KMS-11 (cell line): ENCODE results near the gene FKBP8.

ENCODE experiments used
- H2AFZ ChIP-seq: fragments of 200-600 bp; sonication (generic); 2 replicates; pipeline ENCODE4 v1.6.1; 2016; ENCODE audit warnings: antibody characterized with exemption, mixed run types, low read depth
- H3K27ac ChIP-seq: fragments of 200-600 bp; sonication (generic); 2 replicates; pipeline ENCODE4 v1.6.1; 2016; ENCODE audit warnings: mild to moderate bottlenecking, mixed run types
- H3K27me3 ChIP-seq: fragments of 200-600 bp; sonication (generic); 2 replicates; pipeline ENCODE4 v1.6.1; 2017; ENCODE audit warnings: mild to moderate bottlenecking, low read depth, mixed run types, moderate library complexity; ENCODE audit not compliant: insufficient read depth
- H3K36me3 ChIP-seq: fragments of 200-600 bp; sonication (generic); 2 replicates; pipeline ENCODE4 v1.6.1; 2017; ENCODE audit warnings: mild to moderate bottlenecking, mixed run types; ENCODE audit not compliant: insufficient read depth
- H3K4me1 ChIP-seq: fragments of 200-600 bp; sonication (generic); 2 replicates; pipeline ENCODE4 v1.6.1; 2016; ENCODE audit warnings: mild to moderate bottlenecking, low read depth, mixed run types; ENCODE audit not compliant: poor library complexity, severe bottlenecking
- H3K4me2 ChIP-seq: fragments of 200-600 bp; sonication (generic); 2 replicates; pipeline ENCODE4 v1.7.0; 2016; ENCODE audit warnings: mild to moderate bottlenecking, mixed run types
- H3K4me3 ChIP-seq: fragments of 200-600 bp; sonication (generic); IDR thresholded peaks from 2 replicates; pipeline ENCODE4 v1.6.1; 2017; ENCODE audit warnings: low read depth, low read length, mixed read lengths; ENCODE audit not compliant: insufficient read depth
- H3K79me2 ChIP-seq: fragments of 200-600 bp; sonication (generic); 2 replicates; pipeline ENCODE4 v1.6.1; 2016; ENCODE audit warnings: low read depth, mixed run types; ENCODE audit not compliant: insufficient read depth
- H3K9ac ChIP-seq: fragments of 200-600 bp; sonication (generic); 2 replicates; pipeline ENCODE4 v1.6.1; 2016; ENCODE audit warnings: mild to moderate bottlenecking, mixed run types
- H4K20me1 ChIP-seq: fragments of 200-600 bp; sonication (generic); 2 replicates; pipeline ENCODE4 v1.6.1; 2016; ENCODE audit warnings: mild to moderate bottlenecking, mixed run types; ENCODE audit not compliant: insufficient read depth
- CTCF ChIP-seq: fragments of 200-600 bp; sonication (generic); conservative IDR thresholded peaks from 2 replicates; pipeline ENCODE4 v1.6.1; 2017; ENCODE audit warnings: low read depth, mild to moderate bottlenecking, antibody characterized with exemption, low read length, moderate library complexity, mixed read lengths

FKBP8 gene

GRCh38 chr19:18508585-18508984 lies 34.8 kb downstream of the FKBP8 start:
- Histone ChIP-seq H4K20me1 (peaks cover 76% of the 10 kb centered on the region), H3K27ac (no peak overlapping the region), H3K4me3 (no peak overlapping the region), H3K4me2 (no peak overlapping the region), H3K27me3 (no peaks in the 10 kb centered on the region), H3K79me2 (peaks cover 100% of the 10 kb centered on the region), H2AFZ (no peak overlapping the region), H3K36me3 (no peaks in the 10 kb centered on the region), H3K4me1 (peaks cover 42% of the 10 kb centered on the region), H3K9ac (no peak overlapping the region)
- no peak for TF ChIP-seq CTCF

GRCh38 chr19:18507727-18508440 lies 35.5 kb downstream of the FKBP8 start:
- Histone ChIP-seq H3K27me3 (no peaks in the 10 kb centered on the region), H3K4me3 (no peak overlapping the region), H2AFZ (no peak overlapping the region), H3K79me2 (peaks cover 100% of the 10 kb centered on the region), H4K20me1 (peaks cover 83% of the 10 kb centered on the region), H3K4me2 (no peak overlapping the region; the same call in 1 of the 2 replicates), H3K27ac (no peak overlapping the region), H3K36me3 (no peaks in the 10 kb centered on the region), H3K9ac (no peak overlapping the region), H3K4me1 (peaks cover 42% of the 10 kb centered on the region)
- no peak for TF ChIP-seq CTCF

- peaks cover 100% of the 10 kb centered on the region for H3K79me2 ChIP-seq
- H3K9ac ChIP-seq, result no peak overlapping the region
- no peak overlapping the region for H3K27ac ChIP-seq
- H3K4me3 ChIP-seq, result no peak overlapping the region
- H3K27me3 ChIP-seq, result no peaks in the 10 kb centered on the region
- H3K4me2 ChIP-seq, result no peak overlapping the region; the same call in 1 of the 2 replicates
- peaks cover 84% of the 10 kb centered on the region for H4K20me1 ChIP-seq
- no peak overlapping the region for H2AFZ ChIP-seq
- no peak for TF ChIP-seq CTCF
- H3K4me1 ChIP-seq, result peaks cover 40% of the 10 kb centered on the region
- H3K36me3 ChIP-seq, result no peaks in the 10 kb centered on the region
Observed at GRCh38 chr19:18507021-18507726, 36.2 kb downstream of the FKBP8 start.

GRCh38 chr19:18506101-18506930 lies 37.1 kb downstream of the FKBP8 start:
- Histone ChIP-seq H3K27me3 (no peaks in the 10 kb centered on the region), H4K20me1 (peaks cover 79% of the 10 kb centered on the region), H3K4me3 (no peak overlapping the region), H2AFZ (no peak overlapping the region), H3K9ac (no peak overlapping the region; the same call in 1 of the 2 replicates), H3K4me2 (no peak overlapping the region), H3K79me2 (peaks cover 100% of the 10 kb centered on the region), H3K27ac (no peak overlapping the region), H3K4me1 (peaks cover 38% of the 10 kb centered on the region), H3K36me3 (no peaks in the 10 kb centered on the region)
- no peak for TF ChIP-seq CTCF
